Gastroesophageal sphincter (tissue), 4 donors: ENCODE measurements around the gene FMNL1. TPM values are rescaled to one million over a fixed set of nuclear protein-coding genes. Genes with fewer than 3 reads are reported as not detected.
A peak's percentile ranks its signal among the peaks of the same experiment; 100 is the strongest.

ENCODE experiments used
- ATAC-seq: fragments of 150-250 bp; one replicate; pipeline ENCODE4 v1.9.1; 2016; ENCODE audit warnings: mild to moderate bottlenecking, moderate library complexity
- H3K27ac ChIP-seq, 4 donors: fragments of 200-600 bp; sonication (generic) in 3 of 4; 1 replicate in 3 of 4; 2 replicates in 1 of 4; pipeline ENCODE4 v1.5.1; 2016 to 2019
- H3K27me3 ChIP-seq: fragments of 200-600 bp; sonication (generic); one replicate; pipeline ENCODE4 v1.5.1; 2019
- H3K36me3 ChIP-seq, 2 donors: fragments of 200-600 bp; sonication (generic); one replicate each; pipeline ENCODE4 v1.5.1; 2019; ENCODE audit warnings: control low read depth in 1 of 2
- H3K4me1 ChIP-seq, 3 donors: fragments of 200-600 bp; sonication (generic); 1 replicate in 2 of 3; 2 replicates in 1 of 3; pipeline ENCODE4 v1.5.1; 2016 to 2019; ENCODE audit warnings: control low read depth in 2 of 3
- H3K4me3 ChIP-seq, 2 donors: fragments of 200-600 bp; sonication (generic); one replicate each; pipeline ENCODE4 v1.5.1; 2019; ENCODE audit warnings: mild to moderate bottlenecking in 1 of 2, moderate library complexity in 1 of 2
- H3K9me3 ChIP-seq, 3 donors: fragments of 200-600 bp; sonication (generic); one replicate each; pipeline ENCODE4 v1.5.1; 2017 to 2019; ENCODE audit warnings: control low read depth in 2 of 3
- EP300 ChIP-seq: sonication (generic); formaldehyde crosslinking; IDR thresholded peaks from one replicate; pipeline ENCODE4 v1.6.1; 2017; ENCODE audit warnings: antibody characterized with exemption, mild to moderate bottlenecking
- POLR2A ChIP-seq, 2 donors: fragments of 450-650 bp; IDR thresholded peaks; one replicate each; pipeline ENCODE4 v1.6.1; 2017; ENCODE audit warnings: antibody characterized with exemption in 2 of 2, mild to moderate bottlenecking in 2 of 2, moderate library complexity in 1 of 2
- POLR2AphosphoS5 ChIP-seq: sonication (generic); formaldehyde crosslinking; IDR thresholded peaks from one replicate; pipeline ENCODE4 v1.6.1; 2017; ENCODE audit warnings: antibody characterized with exemption
- WGBS, 2 donors: methylation state at CpG; one replicate each; pipeline ENCODE4 v1.1.5; 2018; ENCODE audit warnings: low coverage in 1 of 2; 5-methylcytosine and 5-hydroxymethylcytosine counted together
- total RNA-seq, 4 donors: library from RNA; depleted of rRNA; stranded (reverse); fragments of >200 nt; gene quantifications; one replicate each; pipeline ENCODE4 v1.1.0, GENCODE V29; 2016
- TF ChIP-seq, protein P1 (sequence below), 4 experiments: fragments of 200-600 bp in 2 of 4; fragments of 450-650 bp in 2 of 4; sonication (generic) in 1 of 4; IDR thresholded peaks; one replicate each; pipeline ENCODE4 v1.5.1; 2017 to 2019; ENCODE audit warnings: antibody characterized with exemption in 4 of 4, mild to moderate bottlenecking in 2 of 4, moderate library complexity in 2 of 4

Gene FMNL1
- total RNA-seq, 4 donors from 2014 or later, result 12.0 to 21.9 (median 14.9) TPM

DNA sequence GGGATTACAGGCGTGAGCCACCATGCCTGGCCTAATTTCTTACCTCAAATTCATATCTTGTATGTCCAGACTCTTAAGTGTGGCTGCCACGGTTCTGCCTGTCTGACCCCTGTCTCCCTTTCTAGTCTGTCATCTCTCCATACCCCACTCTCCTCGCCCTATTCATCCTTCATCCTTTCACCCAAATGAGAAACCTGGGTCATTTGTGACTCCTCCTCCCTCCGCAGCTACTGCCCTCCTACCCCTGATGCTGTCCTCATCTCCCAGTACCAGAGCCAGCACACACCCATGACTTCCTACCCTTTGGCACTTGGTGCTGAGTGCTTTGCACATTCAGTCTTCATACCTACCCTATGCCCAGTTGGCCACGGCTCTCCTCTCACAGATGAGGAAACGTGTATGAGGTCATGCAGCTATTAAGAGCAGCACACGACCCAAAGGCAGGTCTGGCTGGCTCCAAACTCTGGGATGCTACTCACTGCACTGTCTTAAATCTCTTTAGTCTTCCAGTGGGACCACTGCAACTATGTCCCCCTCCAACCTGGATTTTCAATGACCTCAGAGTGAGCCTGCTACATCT is 38.6 kb downstream of the FMNL1 start:
- Histone ChIP-seq H3K36me3 (peaks cover 0 to 21% of the 10 kb centered on the region in 2 donors), H3K4me1 (peaks cover 0 to 25% (median 9%) of the 10 kb centered on the region in 3 donors), H3K27ac (no peak overlapping the region), H3K27me3 (no peaks in the 10 kb centered on the region), H3K9me3 (no peaks in the 10 kb centered on the region), H3K4me3 (no peak overlapping the region)
- ATAC-seq, result no peak
- TF ChIP-seq, protein P1, sequence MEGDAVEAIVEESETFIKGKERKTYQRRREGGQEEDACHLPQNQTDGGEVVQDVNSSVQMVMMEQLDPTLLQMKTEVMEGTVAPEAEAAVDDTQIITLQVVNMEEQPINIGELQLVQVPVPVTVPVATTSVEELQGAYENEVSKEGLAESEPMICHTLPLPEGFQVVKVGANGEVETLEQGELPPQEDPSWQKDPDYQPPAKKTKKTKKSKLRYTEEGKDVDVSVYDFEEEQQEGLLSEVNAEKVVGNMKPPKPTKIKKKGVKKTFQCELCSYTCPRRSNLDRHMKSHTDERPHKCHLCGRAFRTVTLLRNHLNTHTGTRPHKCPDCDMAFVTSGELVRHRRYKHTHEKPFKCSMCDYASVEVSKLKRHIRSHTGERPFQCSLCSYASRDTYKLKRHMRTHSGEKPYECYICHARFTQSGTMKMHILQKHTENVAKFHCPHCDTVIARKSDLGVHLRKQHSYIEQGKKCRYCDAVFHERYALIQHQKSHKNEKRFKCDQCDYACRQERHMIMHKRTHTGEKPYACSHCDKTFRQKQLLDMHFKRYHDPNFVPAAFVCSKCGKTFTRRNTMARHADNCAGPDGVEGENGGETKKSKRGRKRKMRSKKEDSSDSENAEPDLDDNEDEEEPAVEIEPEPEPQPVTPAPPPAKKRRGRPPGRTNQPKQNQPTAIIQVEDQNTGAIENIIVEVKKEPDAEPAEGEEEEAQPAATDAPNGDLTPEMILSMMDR (IDR thresholded peaks at IDR 0.05), result no peak
- TF ChIP-seq EP300, result no peak
- TF ChIP-seq POLR2A (IDR thresholded peaks at IDR 0.05), result no peak
- TF ChIP-seq POLR2AphosphoS5, result no peak
- WGBS, 2 donors, result 81 to 86% methylated on average over 6 to 7 of the region's 7 CpGs

DNA sequence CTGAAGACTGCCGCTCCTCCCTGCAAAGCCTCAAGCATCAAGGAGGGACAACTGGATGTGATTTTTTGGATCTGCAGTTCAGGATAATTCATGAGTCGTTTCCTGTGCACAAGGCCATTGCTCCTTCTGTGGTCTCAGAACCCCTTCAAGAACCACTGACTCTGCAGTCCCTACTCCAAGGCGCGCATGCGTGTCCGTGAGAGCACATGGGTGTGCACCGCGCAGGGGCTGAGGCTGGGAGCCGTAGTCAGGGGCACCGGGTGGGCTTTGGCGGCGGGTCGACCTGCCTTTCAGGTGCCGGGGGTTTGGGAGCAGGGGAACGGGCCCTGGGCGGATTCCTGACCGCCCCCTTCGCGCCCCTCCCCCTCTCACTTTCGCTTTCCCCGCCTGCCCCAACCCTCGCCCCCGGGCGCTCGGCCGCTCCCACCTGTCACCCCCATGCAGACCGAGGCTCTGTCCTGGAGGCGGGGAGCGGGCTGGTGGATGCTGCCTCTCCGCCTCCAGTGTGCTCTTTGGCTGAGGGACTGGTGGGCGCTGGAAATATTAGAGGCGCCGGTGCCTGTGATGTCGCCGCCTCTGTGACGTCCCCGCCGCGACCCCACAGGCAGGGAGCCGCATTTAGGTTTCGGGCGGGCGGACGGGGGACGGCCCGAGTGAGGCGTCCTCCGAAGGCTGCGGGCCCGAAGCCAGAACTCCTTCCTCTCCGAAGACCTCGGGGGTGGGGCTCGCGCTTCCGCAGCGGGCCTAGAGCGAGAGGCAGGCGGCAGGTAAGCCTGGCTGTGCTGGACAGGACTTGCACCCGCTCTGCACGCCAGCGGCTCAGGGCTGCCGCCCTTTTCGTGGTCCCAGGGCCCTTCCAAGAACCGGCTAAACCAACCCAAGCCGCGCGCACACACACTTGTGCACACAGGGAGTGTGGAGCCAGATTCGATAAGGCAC is 40.2 kb downstream of the FMNL1 start, which contains the start of gene SPATA32:
TSS of gene SPATA32 (minus strand) at position 518 of the 939 bp plus-strand sequence. CDS start at position 440, 78 bp downstream.
- H3K4me1 ChIP-seq, result peaks cover 0 to 25% (median 9%) of the 10 kb centered on the region in 3 donors
- 0% methylated on average over 4 to 5 of the region's 68 CpGs for WGBS, 2 donors
- H3K4me3 ChIP-seq, result peak within 1 kb of the TSS; percentile 65 to 95
- no peaks in the 10 kb centered on the region for H3K9me3 ChIP-seq
- H3K27ac ChIP-seq, result peak within 1 kb of the TSS in 3 of 4 donors; percentile 37 to 78 (median 56)
- ATAC-seq, result peak; percentile 43
- TF ChIP-seq POLR2A (IDR thresholded peaks at IDR 0.05), result no peak
- TF ChIP-seq POLR2AphosphoS5, result peak; percentile 18
- TF ChIP-seq, protein P1 (IDR thresholded peaks at IDR 0.05), result peak in 1 of 4 experiments; percentile 4
- no peak for TF ChIP-seq EP300
- H3K27me3 ChIP-seq, result no peaks in the 10 kb centered on the region
- peaks cover 0 to 37% of the 10 kb centered on the region in 2 donors for H3K36me3 ChIP-seq

DNA sequence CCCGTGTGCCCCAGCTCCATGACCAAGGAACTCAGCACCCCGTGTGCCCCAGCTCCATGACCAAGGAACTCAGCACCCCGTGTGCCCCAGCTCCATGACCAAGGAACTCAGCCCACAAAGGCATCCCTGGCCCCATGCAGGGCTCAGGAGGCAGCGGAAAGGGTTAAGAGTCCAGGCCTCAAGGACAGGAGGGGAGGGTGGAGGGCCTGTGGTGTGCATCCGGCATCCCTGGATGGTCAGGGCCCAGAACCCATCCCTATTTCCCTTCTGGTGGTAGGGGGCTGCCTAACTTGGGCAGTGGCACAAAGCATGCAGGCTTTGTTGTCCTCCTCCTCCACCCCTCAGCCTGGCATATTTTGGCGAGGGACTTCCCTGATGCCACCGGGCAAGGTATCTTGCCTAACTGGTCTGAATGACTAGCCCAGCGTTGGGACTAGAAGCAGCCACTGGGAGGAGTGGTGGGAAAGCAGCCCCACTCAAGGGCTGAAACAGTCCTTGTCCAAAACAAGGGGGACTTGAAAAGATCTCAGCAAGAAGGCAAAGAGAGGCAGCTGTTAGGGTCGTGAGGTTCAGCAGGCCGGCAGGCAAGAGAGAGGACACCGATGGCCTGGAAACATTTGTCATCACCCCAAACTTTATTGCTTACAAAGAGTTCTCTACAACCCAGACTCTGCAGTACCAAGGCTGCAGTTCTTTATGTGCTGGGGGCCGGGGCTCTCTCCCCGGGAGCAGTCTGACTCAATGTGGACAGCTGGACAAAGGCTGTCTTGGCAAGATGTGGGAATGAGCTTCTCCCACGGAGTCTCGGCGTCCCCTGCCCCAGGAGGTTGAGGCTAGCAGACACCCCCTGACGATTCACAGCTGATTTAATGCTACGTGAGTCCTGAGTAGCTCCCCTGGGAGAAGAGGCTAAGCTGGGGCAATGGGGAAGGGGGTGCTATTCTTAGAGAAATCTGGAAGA is 41.1 kb downstream of the FMNL1 start:
- no peaks in the 10 kb centered on the region for H3K9me3 ChIP-seq
- H3K36me3 ChIP-seq, result peaks cover 0 to 46% of the 10 kb centered on the region in 2 donors
- TF ChIP-seq, protein P1 (IDR thresholded peaks at IDR 0.05), result no peak
- TF ChIP-seq POLR2A (IDR thresholded peaks at IDR 0.05) (no peak), EP300 (no peak), POLR2AphosphoS5 (no peak)
- 0 to 34% methylated on average over 1 to 7 of the region's 18 CpGs for WGBS, 2 donors
- H3K27me3 ChIP-seq, result no peaks in the 10 kb centered on the region
- ATAC-seq, result peak; percentile 25
- peak overlapping the region in 3 of 4 donors; percentile 37 to 78 (median 56) for H3K27ac ChIP-seq
- H3K4me1 ChIP-seq, result peaks cover 0 to 25% (median 9%) of the 10 kb centered on the region in 3 donors
- H3K4me3 ChIP-seq, result peak overlapping the region in 1 of 2 donors; percentile 65

DNA sequence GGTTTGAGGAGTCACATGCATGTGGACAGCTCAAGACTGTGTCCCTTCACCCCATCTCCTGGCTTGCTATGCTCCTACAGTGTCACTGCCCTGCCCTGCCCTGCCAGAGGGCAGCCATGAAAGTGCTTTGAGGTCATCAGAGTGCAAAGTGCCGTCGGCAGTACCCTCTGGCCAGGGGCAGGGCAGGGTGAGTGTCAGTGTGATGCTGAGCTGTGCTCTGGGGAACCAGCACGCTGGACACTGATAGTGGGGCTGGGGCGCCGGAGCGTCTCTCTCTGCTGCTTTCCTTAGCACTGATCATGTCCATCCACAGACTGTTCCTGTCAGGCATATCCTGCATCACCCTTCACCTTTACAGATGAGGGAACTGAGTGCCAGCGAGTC is 41.8 kb downstream of the FMNL1 start:
- 100% methylated on average over 2 of the region's 7 CpGs; no CpG with 5 or more reads in 1 of the 2 donors for WGBS, 2 donors
- TF ChIP-seq POLR2AphosphoS5 (no peak), EP300 (no peak)
- TF ChIP-seq, protein P1 (IDR thresholded peaks at IDR 0.05), result no peak
- peak overlapping the region in 3 of 4 donors; percentile 26 to 78 (median 56) for H3K27ac ChIP-seq

More for the DNA sequence above, 41.8 kb downstream of the FMNL1 start:
- Histone ChIP-seq H3K36me3 (peaks cover 0 to 53% of the 10 kb centered on the region in 2 donors), H3K4me3 (no peak overlapping the region), H3K4me1 (peaks cover 0 to 25% (median 9%) of the 10 kb centered on the region in 3 donors), H3K9me3 (no peaks in the 10 kb centered on the region), H3K27me3 (no peaks in the 10 kb centered on the region)
- ATAC-seq, result no peak
